HG03159 (cell line): ENCODE data around the gene ANKS1A.

Experiments used
- ATAC-seq: cut with Tn5 transposase; IDR thresholded peaks from one replicate; pipeline ENCODE4 v1.9.1; 2021; ENCODE audit warnings: mild to moderate bottlenecking, moderate library complexity; ENCODE audit not compliant: unreplicated experiment

ANKS1A gene

GRCh38 chr6:35080821-35081425 lies 191.9 kb downstream of the ANKS1A start:
- ATAC-seq: no peak

GRCh38 chr6:35081426-35081851 lies 192.4 kb downstream of the ANKS1A start:
- ATAC-seq: no peak

GRCh38 chr6:35082046-35082732 lies 193.1 kb downstream of the ANKS1A start:
- ATAC-seq: no peak

GRCh38 chr6:35082733-35083403 lies 193.8 kb downstream of the ANKS1A start:
- no peak for ATAC-seq

- no peak for ATAC-seq
Measured at GRCh38 chr6:35083507-35083906, 194.5 kb downstream of the ANKS1A start.

GRCh38 chr6:35084041-35084491 lies 195.0 kb downstream of the ANKS1A start:
- ATAC-seq: no peak

GRCh38 chr6:35084511-35085203 lies 195.6 kb downstream of the ANKS1A start:
- no peak for ATAC-seq

- ATAC-seq: no peak
Measured at GRCh38 chr6:35085359-35086281, 196.6 kb downstream of the ANKS1A start.

GRCh38 chr6:35086282-35086632 lies 197.2 kb downstream of the ANKS1A start:
- ATAC-seq: no peak

- ATAC-seq: no peak
Measured at GRCh38 chr6:35086636-35087360, 197.7 kb downstream of the ANKS1A start.

GRCh38 chr6:35087361-35088280 lies 198.6 kb downstream of the ANKS1A start:
- ATAC-seq: no peak

GRCh38 chr6:35088281-35089215 lies 199.5 kb downstream of the ANKS1A start:
- ATAC-seq: no peak

GRCh38 chr6:35089216-35089934 lies 200.3 kb downstream of the ANKS1A start:
- ATAC-seq: no peak

GRCh38 chr6:35089935-35090505 lies 201.0 kb downstream of the ANKS1A start:
- no peak for ATAC-seq

GRCh38 chr6:35090734-35091133 lies 201.7 kb downstream of the ANKS1A start:
- ATAC-seq: no peak

GRCh38 chr6:35091346-35092083 lies 202.5 kb downstream of the ANKS1A start:
- no peak for ATAC-seq
